ENCODE data around the gene AMIGO1.

DNA sequence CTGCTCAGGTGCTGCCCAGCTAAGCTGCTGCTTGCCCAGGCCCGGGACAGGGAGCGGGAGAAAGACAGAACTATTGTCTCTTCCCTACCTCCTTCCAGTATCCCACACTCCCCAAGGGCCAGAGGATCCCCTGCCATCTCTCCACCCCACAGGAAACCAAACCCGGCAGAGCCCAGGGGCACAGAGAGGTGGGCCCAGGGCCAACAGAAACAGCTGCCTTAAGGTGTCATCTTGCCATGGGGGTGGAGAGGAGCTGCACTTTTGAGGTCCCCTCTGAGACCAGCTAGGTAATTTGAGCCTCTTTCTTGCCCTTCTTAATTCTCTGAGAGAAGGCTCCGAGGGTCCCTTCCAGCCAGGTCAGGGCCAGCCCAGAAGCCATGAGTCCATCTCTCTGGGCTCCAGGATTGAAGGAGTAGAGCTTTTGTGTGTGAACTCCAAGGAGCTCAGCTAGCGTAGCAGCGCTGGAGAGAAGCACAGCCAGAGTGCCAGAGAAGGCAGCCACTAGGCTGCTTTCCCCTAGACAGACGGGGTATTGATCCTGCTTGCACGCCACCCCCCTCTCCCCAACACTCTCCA lies 20.4 kb upstream of the AMIGO1 start:
- TF ChIP-seq, protein P1, sequence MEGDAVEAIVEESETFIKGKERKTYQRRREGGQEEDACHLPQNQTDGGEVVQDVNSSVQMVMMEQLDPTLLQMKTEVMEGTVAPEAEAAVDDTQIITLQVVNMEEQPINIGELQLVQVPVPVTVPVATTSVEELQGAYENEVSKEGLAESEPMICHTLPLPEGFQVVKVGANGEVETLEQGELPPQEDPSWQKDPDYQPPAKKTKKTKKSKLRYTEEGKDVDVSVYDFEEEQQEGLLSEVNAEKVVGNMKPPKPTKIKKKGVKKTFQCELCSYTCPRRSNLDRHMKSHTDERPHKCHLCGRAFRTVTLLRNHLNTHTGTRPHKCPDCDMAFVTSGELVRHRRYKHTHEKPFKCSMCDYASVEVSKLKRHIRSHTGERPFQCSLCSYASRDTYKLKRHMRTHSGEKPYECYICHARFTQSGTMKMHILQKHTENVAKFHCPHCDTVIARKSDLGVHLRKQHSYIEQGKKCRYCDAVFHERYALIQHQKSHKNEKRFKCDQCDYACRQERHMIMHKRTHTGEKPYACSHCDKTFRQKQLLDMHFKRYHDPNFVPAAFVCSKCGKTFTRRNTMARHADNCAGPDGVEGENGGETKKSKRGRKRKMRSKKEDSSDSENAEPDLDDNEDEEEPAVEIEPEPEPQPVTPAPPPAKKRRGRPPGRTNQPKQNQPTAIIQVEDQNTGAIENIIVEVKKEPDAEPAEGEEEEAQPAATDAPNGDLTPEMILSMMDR (IDR thresholded peaks at IDR 0.05) = no peak
- no peak for TF ChIP-seq POLR2A (IDR thresholded peaks at IDR 0.05)
